Spleen (tissue), 7 donors: ENCODE data around the gene IGLL5.

Experiments
- POLR2A ChIP-seq, 3 donors: fragments of 450-650 bp; IDR thresholded peaks; one replicate each; pipeline ENCODE4 v1.5.1; 2017; ENCODE audit warnings: antibody characterized with exemption in 3 of 3, mild to moderate bottlenecking in 1 of 3
- POLR2AphosphoS5 ChIP-seq, 3 donors: sonication (generic); formaldehyde crosslinking; IDR thresholded peaks; one replicate each; pipeline ENCODE4 v1.5.1; 2017; ENCODE audit warnings: antibody characterized with exemption in 3 of 3
- TF ChIP-seq, protein P1 (sequence below), 11 experiments: fragments of 200-600 bp in 7 of 11; fragments of 450-650 bp in 4 of 11; sonication (generic) in 4 of 11; IDR thresholded peaks in 8 of 11; conservative IDR thresholded peaks in 3 of 11; 1 replicate in 7 of 11; 2 replicates in 4 of 11; pipeline versions ENCODE4 v1.4.0 to v1.8.0; 2016 to 2021; ENCODE audit warnings: antibody characterized with exemption in 11 of 11, inconsistent platforms in 4 of 11, mild to moderate bottlenecking in 1 of 11
- donor health status: DM: no; HTN: no; CAD: no; lungs with moderate emphysema.
- donor health status: DM: no; HTN: no; CAD: no.
- donor health status: DM: no; HTN: no; CAD: no.

DNA sequence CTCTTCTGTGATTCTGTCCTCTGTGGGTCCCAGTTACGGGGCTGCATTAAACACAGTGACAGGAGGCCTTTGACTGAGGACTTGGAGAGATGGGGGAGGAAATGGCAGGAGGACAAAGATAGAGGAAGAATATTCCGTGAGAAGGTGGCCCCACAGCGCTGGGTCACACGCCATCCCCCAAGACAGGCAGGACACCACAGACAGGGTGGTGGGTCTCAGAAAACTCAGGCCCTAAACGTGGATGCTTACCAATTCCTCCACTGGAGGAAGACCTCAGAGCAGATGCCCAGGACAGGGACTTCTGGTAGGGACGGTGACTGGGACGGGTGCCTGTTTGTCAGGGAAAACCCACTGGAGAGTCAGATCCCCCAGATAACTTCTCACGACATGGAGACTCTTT lies 34.0 kb downstream of the IGLL5 start:
- no peak for TF ChIP-seq POLR2AphosphoS5 (IDR thresholded peaks at IDR 0.05)
- TF ChIP-seq, protein P1, sequence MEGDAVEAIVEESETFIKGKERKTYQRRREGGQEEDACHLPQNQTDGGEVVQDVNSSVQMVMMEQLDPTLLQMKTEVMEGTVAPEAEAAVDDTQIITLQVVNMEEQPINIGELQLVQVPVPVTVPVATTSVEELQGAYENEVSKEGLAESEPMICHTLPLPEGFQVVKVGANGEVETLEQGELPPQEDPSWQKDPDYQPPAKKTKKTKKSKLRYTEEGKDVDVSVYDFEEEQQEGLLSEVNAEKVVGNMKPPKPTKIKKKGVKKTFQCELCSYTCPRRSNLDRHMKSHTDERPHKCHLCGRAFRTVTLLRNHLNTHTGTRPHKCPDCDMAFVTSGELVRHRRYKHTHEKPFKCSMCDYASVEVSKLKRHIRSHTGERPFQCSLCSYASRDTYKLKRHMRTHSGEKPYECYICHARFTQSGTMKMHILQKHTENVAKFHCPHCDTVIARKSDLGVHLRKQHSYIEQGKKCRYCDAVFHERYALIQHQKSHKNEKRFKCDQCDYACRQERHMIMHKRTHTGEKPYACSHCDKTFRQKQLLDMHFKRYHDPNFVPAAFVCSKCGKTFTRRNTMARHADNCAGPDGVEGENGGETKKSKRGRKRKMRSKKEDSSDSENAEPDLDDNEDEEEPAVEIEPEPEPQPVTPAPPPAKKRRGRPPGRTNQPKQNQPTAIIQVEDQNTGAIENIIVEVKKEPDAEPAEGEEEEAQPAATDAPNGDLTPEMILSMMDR (IDR thresholded peaks at IDR 0.05 in 8 of 11, conservative IDR thresholded peaks at IDR 0.05 in 3 of 11): no peak
- TF ChIP-seq POLR2A (IDR thresholded peaks at IDR 0.05): no peak
